ENCODE measurements around the gene ZFP42. TPM values are rescaled to one million over a fixed set of nuclear protein-coding genes. Genes with fewer than 3 reads are reported as not detected.

ZFP42 gene
- total RNA-seq, 1 experiment from 2014 or later = 0.05 TPM

GRCh38 chr4:188021548-188022249, 26.1 kb downstream of the ZFP42 start:
- H3K9me3 ChIP-seq (ENCODE audit: control insufficient read depth, insufficient read depth, low read depth, low read length) = no peaks in the 10 kb centered on the region
- no peaks in the 10 kb centered on the region for H3K36me3 ChIP-seq (ENCODE audit: control insufficient read depth, insufficient read depth, low read length)
- H3K27me3 ChIP-seq (ENCODE audit: control insufficient read depth, insufficient read depth, low read length) = no peaks in the 10 kb centered on the region
- in situ Hi-C loops (cut with HindIII; ENCODE audit: low pct_unique_long_range_greater_than_20kb, low sequenced_read_pairs) (no loop called here), intact Hi-C loops (cut with micrococcal nuclease; ENCODE audit: unreplicated experiment) (no loop called here)
- DNase-seq (ENCODE audit: low read depth, low spot score) = no peak
- no peak overlapping the region for H3K27ac ChIP-seq (ENCODE audit: low read length)
- H3K4me1 ChIP-seq (ENCODE audit: control insufficient read depth, insufficient read depth, low read length) = no peaks in the 10 kb centered on the region
- CTCF ChIA-PET = no interaction called here
- ATAC-seq = no peak
- BruUV-seq (replicated peaks) = no TSS peak
- TF ChIP-seq CTCF (IDR thresholded peaks at IDR 0.05) (no peak), POLR2AphosphoS5 (IDR thresholded peaks at IDR 0.05; ENCODE audit: low read depth, low read length) (no peak), SIN3A (IDR thresholded peaks at IDR 0.05; ENCODE audit: borderline replicate concordance, insufficient read depth, low read depth, low read length) (no peak), TCF7L2 (IDR thresholded peaks at IDR 0.05; ENCODE audit: low read depth, low read length) (no peak), REST (IDR thresholded peaks at IDR 0.05; ENCODE audit: insufficient read depth in 1 of 2, low read depth in 2 of 2, low read length in 1 of 2) (no peak)
- H3K4me3 ChIP-seq (ENCODE audit: low read depth in 2 of 2, low read length in 2 of 2) = no peak overlapping the region
- POLR2A ChIA-PET = no interaction called here

- no peak for TF ChIP-seq POLR2AphosphoS5 (IDR thresholded peaks at IDR 0.05; ENCODE audit: low read depth, low read length)
- no peak for TF ChIP-seq SIN3A (IDR thresholded peaks at IDR 0.05; ENCODE audit: borderline replicate concordance, insufficient read depth, low read depth, low read length)
- TF ChIP-seq TCF7L2 (IDR thresholded peaks at IDR 0.05; ENCODE audit: low read depth, low read length) = no peak
- ChIA-PET POLR2A (interaction anchor here (0.6 kb wide), 1 partner anchor 14 kb away, joined by 9 read pairs; no protein-coding TSS in a partner anchor), CTCF (interaction anchor here (0.6 kb wide), 1 partner anchor 78 kb away, joined by 3 read pairs; no protein-coding TSS in a partner anchor)
- Histone ChIP-seq H3K36me3 (ENCODE audit: control insufficient read depth, insufficient read depth, low read length) (no peaks in the 10 kb centered on the region), H3K27ac (ENCODE audit: low read length) (no peak overlapping the region), H3K27me3 (ENCODE audit: control insufficient read depth, insufficient read depth, low read length) (no peaks in the 10 kb centered on the region), H3K9me3 (ENCODE audit: control insufficient read depth, insufficient read depth, low read depth, low read length) (no peaks in the 10 kb centered on the region), H3K4me3 (ENCODE audit: low read depth in 2 of 2, low read length in 2 of 2) (no peak overlapping the region), H3K4me1 (ENCODE audit: control insufficient read depth, insufficient read depth, low read length) (no peaks in the 10 kb centered on the region)
- DNase-seq (ENCODE audit: low read depth, low spot score) (no peak), ATAC-seq (no peak)
- intact Hi-C loops (cut with micrococcal nuclease; ENCODE audit: unreplicated experiment) (no loop called here), in situ Hi-C loops (cut with HindIII; ENCODE audit: low pct_unique_long_range_greater_than_20kb, low sequenced_read_pairs) (no loop called here)
- BruUV-seq (replicated peaks) = no TSS peak
Observed at GRCh38 chr4:188023682-188024081, 28.1 kb downstream of the ZFP42 start.

- DNase-seq (ENCODE audit: low read depth, low spot score) = no peak
- intact Hi-C loops (cut with micrococcal nuclease; ENCODE audit: unreplicated experiment) (no loop called here), in situ Hi-C loops (cut with HindIII; ENCODE audit: low pct_unique_long_range_greater_than_20kb, low sequenced_read_pairs) (no loop called here)
- Histone ChIP-seq H3K27ac (ENCODE audit: low read length) (no peak overlapping the region), H3K36me3 (ENCODE audit: control insufficient read depth, insufficient read depth, low read length) (no peaks in the 10 kb centered on the region), H3K4me1 (ENCODE audit: control insufficient read depth, insufficient read depth, low read length) (no peaks in the 10 kb centered on the region), H3K4me3 (ENCODE audit: low read depth in 2 of 2, low read length in 2 of 2) (no peak overlapping the region), H3K9me3 (ENCODE audit: control insufficient read depth, insufficient read depth, low read depth, low read length) (no peaks in the 10 kb centered on the region), H3K27me3 (ENCODE audit: control insufficient read depth, insufficient read depth, low read length) (no peaks in the 10 kb centered on the region)
- TF ChIP-seq POLR2AphosphoS5 (IDR thresholded peaks at IDR 0.05; ENCODE audit: low read depth, low read length) = no peak
- TF ChIP-seq TCF7L2 (IDR thresholded peaks at IDR 0.05; ENCODE audit: low read depth, low read length) = no peak
- TF ChIP-seq REST (IDR thresholded peaks at IDR 0.05; ENCODE audit: insufficient read depth in 1 of 2, low read depth in 2 of 2, low read length in 1 of 2) = no peak
- TF ChIP-seq SIN3A (IDR thresholded peaks at IDR 0.05; ENCODE audit: borderline replicate concordance, insufficient read depth, low read depth, low read length) = no peak
- TF ChIP-seq CTCF (IDR thresholded peaks at IDR 0.05) = no peak
- BruUV-seq (replicated peaks) = no TSS peak
- ChIA-PET CTCF (no interaction called here), POLR2A (no interaction called here)
- no peak for ATAC-seq
Observed at GRCh38 chr4:188025476-188025875, 29.9 kb downstream of the ZFP42 start.

Measured in Panc1 (cell line).